ENCODE data around the gene RHOU. TPM values are rescaled to one million over a fixed set of nuclear protein-coding genes. Genes with fewer than 3 reads are reported as not detected.

Gene RHOU
- total and polyA plus RNA-seq, 2 of the 13 experiments (the other 11 are each of a cell fraction or from before 2014, with no cell fraction given), result 11.9 to 18.5 TPM

GRCh38 chr1:228735871-228736586 lies 750 bp downstream of the RHOU start (continued):
- no peak for TF ChIP-seq ZBTB14 (CRISPR knock-in tag; IDR thresholded peaks at IDR 0.05)
- TF ChIP-seq ZNF704 (CRISPR knock-in tag; IDR thresholded peaks at IDR 0.05; ENCODE audit: borderline replicate concordance), result no peak
- no peak for TF ChIP-seq DDIT3 (CRISPR knock-in tag; IDR thresholded peaks at IDR 0.05)
- TF ChIP-seq ZNF713 (CRISPR knock-in tag; IDR thresholded peaks at IDR 0.05), result no peak
- no peak for TF ChIP-seq CHD2 (IDR thresholded peaks at IDR 0.05; ENCODE audit: low read depth, low read length)
- no peak for TF ChIP-seq AGO1 (IDR thresholded peaks at IDR 0.05; ENCODE audit: low read depth, low read length, poor library complexity, severe bottlenecking)
- no peak for TF ChIP-seq SIN3B (IDR thresholded peaks at IDR 0.05; ENCODE audit: low read length)
- no peak for TF ChIP-seq THRA (CRISPR knock-in tag; IDR thresholded peaks at IDR 0.05; ENCODE audit: borderline replicate concordance)
- no peak for TF ChIP-seq XBP1 (CRISPR knock-in tag; IDR thresholded peaks at IDR 0.05)
- 0 out of 2 replicates have a peak, but pooled peaks have one; percentile 13 for TF ChIP-seq TFDP1 (CRISPR knock-in tag; IDR thresholded peaks at IDR 0.05; ENCODE audit: borderline replicate concordance)
- TF ChIP-seq ZBTB21 (CRISPR knock-in tag; IDR thresholded peaks at IDR 0.05), result no peak
- TF ChIP-seq KAT7 (CRISPR knock-in tag; IDR thresholded peaks at IDR 0.05; ENCODE audit: borderline replicate concordance), result no peak
- TF ChIP-seq SIN3A (IDR thresholded peaks at IDR 0.05; ENCODE audit: borderline replicate concordance, low read depth, low read length), result 0 out of 2 replicates have a peak, but pooled peaks have one; percentile 35
- no peak for TF ChIP-seq ZNF790 (CRISPR knock-in tag; IDR thresholded peaks at IDR 0.05; ENCODE audit: borderline replicate concordance)
- no peak for TF ChIP-seq CHCHD3 (CRISPR knock-in tag; IDR thresholded peaks at IDR 0.05)
- no peak for TF ChIP-seq E2F1 (CRISPR knock-in tag; IDR thresholded peaks at IDR 0.05)
- 0 out of 2 replicates have a peak, but pooled peaks have one; percentile 7 for TF ChIP-seq ZFX (CRISPR knock-in tag; IDR thresholded peaks at IDR 0.05; ENCODE audit: low read depth)
- no peak for TF ChIP-seq CENPT (CRISPR knock-in tag; IDR thresholded peaks at IDR 0.05; ENCODE audit: low read depth)
- TF ChIP-seq ZNF737 (CRISPR knock-in tag; IDR thresholded peaks at IDR 0.05; ENCODE audit: borderline replicate concordance), result no peak
- peak; percentile 60 for TF ChIP-seq ZNF362 (CRISPR knock-in tag; IDR thresholded peaks at IDR 0.05; ENCODE audit: borderline replicate concordance)

All from HepG2 (cell line).